NCI-H187 (cell line): ENCODE measurements around the gene TNP2.
A peak's percentile ranks its signal among the peaks of the same experiment; 100 is the strongest.

ENCODE experiments used
- DNase-seq, 2 experiments: peaks; one replicate each; lab custom pipeline; 2025; lab: John Stamatoyannopoulos, UW

TNP2 gene

GRCh38 chr16:11255737-11256660, 13.1 kb downstream of the TNP2 start, which contains the start of gene SOCS1:
Gene SOCS1 (minus strand): TSS chr16:11256204. CDS start chr16:11255478, 726 bp downstream.
- peak; percentile 41 to 57 for DNase-seq

- no peak for DNase-seq
Observed at GRCh38 chr16:11254913-11255736, 14.0 kb downstream of the TNP2 start.

GRCh38 chr16:11253995-11254912, 14.9 kb downstream of the TNP2 start:
- DNase-seq, result no peak

- DNase-seq, result no peak
Observed at GRCh38 chr16:11253009-11253994, 15.8 kb downstream of the TNP2 start.

GRCh38 chr16:11252482-11252931, 16.6 kb downstream of the TNP2 start:
- DNase-seq, result no peak

GRCh38 chr16:11251525-11252481, 17.3 kb downstream of the TNP2 start:
- no peak for DNase-seq

- no peak for DNase-seq
Observed at GRCh38 chr16:11250786-11251524, 18.2 kb downstream of the TNP2 start.

GRCh38 chr16:11250091-11250785, 18.9 kb downstream of the TNP2 start:
- peak; percentile 27 to 34 for DNase-seq

GRCh38 chr16:11249233-11250061, 19.7 kb downstream of the TNP2 start:
- DNase-seq, result no peak

GRCh38 chr16:11248133-11248532, 21.0 kb downstream of the TNP2 start:
- DNase-seq, result no peak

- DNase-seq, result no peak
Observed at GRCh38 chr16:11245988-11246387, 23.1 kb downstream of the TNP2 start.

GRCh38 chr16:11245222-11245737, 23.8 kb downstream of the TNP2 start:
- DNase-seq, result no peak

GRCh38 chr16:11242658-11243057, 26.5 kb downstream of the TNP2 start:
- DNase-seq, result peak in 1 of 2 experiments; percentile 4

- no peak for DNase-seq
Observed at GRCh38 chr16:11241480-11242204, 27.5 kb downstream of the TNP2 start.

- DNase-seq, result no peak
Observed at GRCh38 chr16:11240636-11241473, 28.3 kb downstream of the TNP2 start.
